GM12892 (cell line): ENCODE data around the gene KRTAP2-2.
"Not testable (repeated sequence)": the region's sequence is repeated elsewhere in the genome, so short reads cannot be mapped to it uniquely, and the experiment has no call there.

Source experiments
- POLR2A ChIP-seq: IDR thresholded peaks from 2 replicates; pipeline ENCODE4 v1.6.1; 2011; ENCODE audit warnings: low read depth, low read length, control low read depth
- POLR2AphosphoS5 ChIP-seq: IDR thresholded peaks from 2 replicates; pipeline ENCODE4 v1.6.1; 2011; ENCODE audit warnings: low read depth, low read length, control low read depth

DNA sequence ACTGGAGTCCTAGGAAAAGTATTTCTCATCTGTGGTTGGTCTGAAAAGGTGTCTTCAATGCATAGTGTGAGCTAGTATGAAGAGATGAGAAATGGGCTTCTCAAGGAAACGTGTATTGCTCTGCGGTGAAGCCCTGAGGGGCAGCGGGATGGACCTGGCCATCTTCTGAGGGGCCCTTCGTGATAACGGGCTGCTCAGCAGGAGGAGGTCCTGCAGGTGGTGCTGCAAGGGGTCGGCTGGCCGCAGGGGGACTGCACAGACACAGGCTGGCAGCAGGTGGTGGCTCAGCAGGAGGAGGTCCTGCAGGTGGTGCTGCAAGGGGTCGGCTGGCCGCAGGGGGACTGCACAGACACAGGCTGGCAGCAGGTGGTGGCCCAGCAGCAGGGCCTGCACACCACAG lies 474 bp downstream of the KRTAP2-2 start:
- TF ChIP-seq POLR2A, POLR2AphosphoS5: not testable (repeated sequence)
